Hepatocyte (in vitro differentiated cells): ENCODE measurements around the gene TINAG.

ENCODE experiments used
- EZH2 ChIP-seq: fragments of 200-600 bp; sonication (generic); IDR thresholded peaks from 2 replicates; pipeline ENCODE4 v1.6.1; 2016; ENCODE audit warnings: antibody characterized with exemption, mild to moderate bottlenecking, borderline replicate concordance
- EZH2phosphoT487 ChIP-seq: fragments of 200-600 bp; sonication (generic); IDR thresholded peaks from one replicate; pipeline ENCODE4 v1.6.1; 2018; ENCODE audit warnings: antibody characterized with exemption, mild to moderate bottlenecking, low read depth, moderate library complexity; ENCODE audit not compliant: unreplicated experiment, severe bottlenecking
- TF ChIP-seq, protein P1 (sequence below): fragments of 200-600 bp; sonication (generic); IDR thresholded peaks from 2 replicates; pipeline ENCODE4 v1.5.1; 2016; ENCODE audit warnings: antibody characterized with exemption, mild to moderate bottlenecking; ENCODE audit not compliant: poor library complexity

DNA sequence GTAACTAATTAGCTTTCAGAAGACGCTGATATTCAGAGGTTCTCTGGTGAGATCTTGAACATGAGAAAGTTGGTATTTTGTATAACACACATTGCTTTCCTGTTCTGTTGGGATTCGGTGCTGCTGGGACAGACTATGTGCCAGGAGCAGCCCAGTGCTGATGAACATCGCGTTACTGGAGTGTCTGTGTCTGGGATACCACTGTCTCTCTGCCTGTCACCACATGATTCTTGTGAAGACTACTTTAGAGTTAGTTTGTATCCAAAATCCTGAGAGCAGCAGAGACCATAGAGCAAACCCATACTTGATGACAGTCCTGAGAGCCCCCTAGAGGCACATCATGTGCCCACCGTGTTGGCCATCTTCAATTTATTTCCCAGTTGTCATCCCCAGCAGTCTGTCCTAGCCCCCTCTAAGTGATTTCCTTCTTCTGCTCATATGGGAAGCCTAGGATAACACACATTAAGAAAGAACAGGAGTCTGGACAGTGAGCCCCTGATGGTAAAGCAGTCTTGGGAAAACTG is 41.8 kb upstream of the TINAG start:
- TF ChIP-seq, protein P1, sequence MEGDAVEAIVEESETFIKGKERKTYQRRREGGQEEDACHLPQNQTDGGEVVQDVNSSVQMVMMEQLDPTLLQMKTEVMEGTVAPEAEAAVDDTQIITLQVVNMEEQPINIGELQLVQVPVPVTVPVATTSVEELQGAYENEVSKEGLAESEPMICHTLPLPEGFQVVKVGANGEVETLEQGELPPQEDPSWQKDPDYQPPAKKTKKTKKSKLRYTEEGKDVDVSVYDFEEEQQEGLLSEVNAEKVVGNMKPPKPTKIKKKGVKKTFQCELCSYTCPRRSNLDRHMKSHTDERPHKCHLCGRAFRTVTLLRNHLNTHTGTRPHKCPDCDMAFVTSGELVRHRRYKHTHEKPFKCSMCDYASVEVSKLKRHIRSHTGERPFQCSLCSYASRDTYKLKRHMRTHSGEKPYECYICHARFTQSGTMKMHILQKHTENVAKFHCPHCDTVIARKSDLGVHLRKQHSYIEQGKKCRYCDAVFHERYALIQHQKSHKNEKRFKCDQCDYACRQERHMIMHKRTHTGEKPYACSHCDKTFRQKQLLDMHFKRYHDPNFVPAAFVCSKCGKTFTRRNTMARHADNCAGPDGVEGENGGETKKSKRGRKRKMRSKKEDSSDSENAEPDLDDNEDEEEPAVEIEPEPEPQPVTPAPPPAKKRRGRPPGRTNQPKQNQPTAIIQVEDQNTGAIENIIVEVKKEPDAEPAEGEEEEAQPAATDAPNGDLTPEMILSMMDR, result no peak
- TF ChIP-seq EZH2 (no peak), EZH2phosphoT487 (no peak)
